ENCODE data around the gene RNF123. TPM values are rescaled to one million over a fixed set of nuclear protein-coding genes. Genes with fewer than 3 reads are reported as not detected.
A peak's percentile ranks its signal among the peaks of the same experiment; 100 is the strongest.

RNF123 gene
- total and polyA plus RNA-seq, 2 experiments from 2014 or later, result 14.6 to 32.5 TPM

DNA sequence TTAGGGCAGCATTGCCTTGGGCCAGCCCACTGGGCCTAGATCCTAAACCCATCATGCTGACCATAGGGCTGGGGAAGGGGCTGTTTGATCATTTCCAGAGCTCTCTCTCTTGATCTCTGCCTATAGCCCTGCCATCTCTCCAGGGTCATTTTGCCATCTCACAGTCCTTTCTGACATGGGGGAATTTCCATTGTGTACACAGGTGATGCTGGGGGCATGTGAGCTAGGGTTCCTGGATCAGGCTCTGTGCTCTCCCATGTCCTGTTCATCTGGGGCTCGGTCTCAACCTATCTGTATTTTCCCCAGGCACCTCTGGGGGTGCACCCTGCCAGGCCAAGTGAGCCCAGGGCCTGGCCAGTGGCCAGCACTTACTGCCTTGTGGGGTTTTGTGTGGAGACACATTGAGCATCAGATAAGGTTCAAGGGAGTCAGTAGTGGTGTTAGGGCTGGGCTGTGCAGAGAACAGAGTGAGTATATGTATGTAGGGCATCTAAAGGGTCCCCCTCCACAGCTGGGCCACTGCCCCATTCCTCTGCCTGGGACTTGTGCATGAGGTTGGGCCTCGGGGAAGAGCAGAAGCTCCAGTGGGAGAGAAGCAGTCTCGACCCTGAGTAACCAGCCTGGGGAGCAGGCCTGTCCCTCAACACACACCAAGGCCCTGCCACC is 40.9 kb upstream of the RNF123 start (continued):
- TF ChIP-seq, protein P1, sequence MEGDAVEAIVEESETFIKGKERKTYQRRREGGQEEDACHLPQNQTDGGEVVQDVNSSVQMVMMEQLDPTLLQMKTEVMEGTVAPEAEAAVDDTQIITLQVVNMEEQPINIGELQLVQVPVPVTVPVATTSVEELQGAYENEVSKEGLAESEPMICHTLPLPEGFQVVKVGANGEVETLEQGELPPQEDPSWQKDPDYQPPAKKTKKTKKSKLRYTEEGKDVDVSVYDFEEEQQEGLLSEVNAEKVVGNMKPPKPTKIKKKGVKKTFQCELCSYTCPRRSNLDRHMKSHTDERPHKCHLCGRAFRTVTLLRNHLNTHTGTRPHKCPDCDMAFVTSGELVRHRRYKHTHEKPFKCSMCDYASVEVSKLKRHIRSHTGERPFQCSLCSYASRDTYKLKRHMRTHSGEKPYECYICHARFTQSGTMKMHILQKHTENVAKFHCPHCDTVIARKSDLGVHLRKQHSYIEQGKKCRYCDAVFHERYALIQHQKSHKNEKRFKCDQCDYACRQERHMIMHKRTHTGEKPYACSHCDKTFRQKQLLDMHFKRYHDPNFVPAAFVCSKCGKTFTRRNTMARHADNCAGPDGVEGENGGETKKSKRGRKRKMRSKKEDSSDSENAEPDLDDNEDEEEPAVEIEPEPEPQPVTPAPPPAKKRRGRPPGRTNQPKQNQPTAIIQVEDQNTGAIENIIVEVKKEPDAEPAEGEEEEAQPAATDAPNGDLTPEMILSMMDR (conservative IDR thresholded peaks at IDR 0.05; ENCODE audit: low read depth in 2 of 2), result no peak
- TF ChIP-seq, protein P2, sequence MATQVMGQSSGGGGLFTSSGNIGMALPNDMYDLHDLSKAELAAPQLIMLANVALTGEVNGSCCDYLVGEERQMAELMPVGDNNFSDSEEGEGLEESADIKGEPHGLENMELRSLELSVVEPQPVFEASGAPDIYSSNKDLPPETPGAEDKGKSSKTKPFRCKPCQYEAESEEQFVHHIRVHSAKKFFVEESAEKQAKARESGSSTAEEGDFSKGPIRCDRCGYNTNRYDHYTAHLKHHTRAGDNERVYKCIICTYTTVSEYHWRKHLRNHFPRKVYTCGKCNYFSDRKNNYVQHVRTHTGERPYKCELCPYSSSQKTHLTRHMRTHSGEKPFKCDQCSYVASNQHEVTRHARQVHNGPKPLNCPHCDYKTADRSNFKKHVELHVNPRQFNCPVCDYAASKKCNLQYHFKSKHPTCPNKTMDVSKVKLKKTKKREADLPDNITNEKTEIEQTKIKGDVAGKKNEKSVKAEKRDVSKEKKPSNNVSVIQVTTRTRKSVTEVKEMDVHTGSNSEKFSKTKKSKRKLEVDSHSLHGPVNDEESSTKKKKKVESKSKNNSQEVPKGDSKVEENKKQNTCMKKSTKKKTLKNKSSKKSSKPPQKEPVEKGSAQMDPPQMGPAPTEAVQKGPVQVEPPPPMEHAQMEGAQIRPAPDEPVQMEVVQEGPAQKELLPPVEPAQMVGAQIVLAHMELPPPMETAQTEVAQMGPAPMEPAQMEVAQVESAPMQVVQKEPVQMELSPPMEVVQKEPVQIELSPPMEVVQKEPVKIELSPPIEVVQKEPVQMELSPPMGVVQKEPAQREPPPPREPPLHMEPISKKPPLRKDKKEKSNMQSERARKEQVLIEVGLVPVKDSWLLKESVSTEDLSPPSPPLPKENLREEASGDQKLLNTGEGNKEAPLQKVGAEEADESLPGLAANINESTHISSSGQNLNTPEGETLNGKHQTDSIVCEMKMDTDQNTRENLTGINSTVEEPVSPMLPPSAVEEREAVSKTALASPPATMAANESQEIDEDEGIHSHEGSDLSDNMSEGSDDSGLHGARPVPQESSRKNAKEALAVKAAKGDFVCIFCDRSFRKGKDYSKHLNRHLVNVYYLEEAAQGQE (IDR thresholded peaks at IDR 0.05; ENCODE audit: unreplicated experiment), result no peak
- TF ChIP-seq EZH2 (IDR thresholded peaks at IDR 0.05; ENCODE audit: low read depth, unreplicated experiment) (no peak), JUNB (IDR thresholded peaks at IDR 0.05; ENCODE audit: unreplicated experiment) (no peak), STAT1 (IDR thresholded peaks at IDR 0.05; ENCODE audit: unreplicated experiment) (no peak), ZNF114 (CRISPR knock-in tag; IDR thresholded peaks at IDR 0.05) (no peak)
- TF ChIP-seq, protein P3, sequence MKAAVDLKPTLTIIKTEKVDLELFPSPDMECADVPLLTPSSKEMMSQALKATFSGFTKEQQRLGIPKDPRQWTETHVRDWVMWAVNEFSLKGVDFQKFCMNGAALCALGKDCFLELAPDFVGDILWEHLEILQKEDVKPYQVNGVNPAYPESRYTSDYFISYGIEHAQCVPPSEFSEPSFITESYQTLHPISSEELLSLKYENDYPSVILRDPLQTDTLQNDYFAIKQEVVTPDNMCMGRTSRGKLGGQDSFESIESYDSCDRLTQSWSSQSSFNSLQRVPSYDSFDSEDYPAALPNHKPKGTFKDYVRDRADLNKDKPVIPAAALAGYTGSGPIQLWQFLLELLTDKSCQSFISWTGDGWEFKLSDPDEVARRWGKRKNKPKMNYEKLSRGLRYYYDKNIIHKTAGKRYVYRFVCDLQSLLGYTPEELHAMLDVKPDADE (IDR thresholded peaks at IDR 0.05), result no peak

DNA sequence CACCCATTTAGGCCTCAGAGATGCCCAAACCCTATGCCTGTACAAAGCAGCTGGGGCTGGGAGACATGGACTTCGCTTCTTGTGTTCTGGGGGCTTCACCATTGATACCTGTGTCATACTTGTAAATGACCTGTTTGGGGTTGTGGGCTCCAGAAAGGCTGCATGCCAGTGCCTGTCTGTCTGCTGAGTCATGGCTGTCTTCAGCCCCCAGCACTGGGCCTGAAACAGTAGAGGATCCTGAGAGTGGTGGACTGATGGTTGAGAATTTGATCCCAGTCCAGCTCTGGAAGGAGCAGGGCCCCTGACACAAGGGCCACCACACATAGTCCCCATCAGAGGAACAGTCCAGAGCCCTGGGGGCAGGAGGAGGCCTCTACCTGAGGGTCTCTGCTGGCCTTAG is 39.8 kb upstream of the RNF123 start:
- Histone ChIP-seq H2AFZ (no peak overlapping the region), H3F3A (replicated peaks; ENCODE audit: low read depth) (no peaks in the 10 kb centered on the region), H3K4me2 (no peak overlapping the region), H4K20me1 (replicated peaks; ENCODE audit: insufficient read depth) (no peaks in the 10 kb centered on the region), H3K9me2 (ENCODE audit: insufficient read depth) (no peaks in the 10 kb centered on the region), H3K4me3 (no peak overlapping the region), H3K4me1 (ENCODE audit: insufficient read depth) (no peaks in the 10 kb centered on the region), H3K27me3 (ENCODE audit: insufficient read depth) (no peaks in the 10 kb centered on the region), H3K36me3 (ENCODE audit: insufficient read depth) (no peaks in the 10 kb centered on the region), H3K27ac (ENCODE audit: low read depth) (no peak overlapping the region), H3K79me2 (replicated peaks; ENCODE audit: insufficient read depth) (no peaks in the 10 kb centered on the region)
- peaks cover 11% of the 10 kb centered on the region for H3K27me3 Mint-ChIP-seq (ENCODE audit: insufficient read depth, low read depth, poor library complexity)
- H3K9me3 Mint-ChIP-seq, result no peaks in the 10 kb centered on the region
- no peak for DNase-seq (ENCODE audit: low spot score)
- ATAC-seq, result no peak
- H3K4me3 Mint-ChIP-seq, result no peak overlapping the region
- H3K36me3 Mint-ChIP-seq (ENCODE audit: low read depth), result no peaks in the 10 kb centered on the region; the same call in 2 of the 3 replicates
- peaks cover 4% of the 10 kb centered on the region; the same call in 1 of the 3 replicates for H3K4me1 Mint-ChIP-seq
- 0 out of 2 replicates have a peak overlapping the region, but pooled peaks have one; percentile 62 for H3K27ac Mint-ChIP-seq
- TF ChIP-seq POLR2AphosphoS5 (IDR thresholded peaks at IDR 0.05; ENCODE audit: low read depth) (no peak), ZNF331 (CRISPR knock-in tag; IDR thresholded peaks at IDR 0.05; ENCODE audit: low read depth) (no peak), EZH2phosphoT487 (IDR thresholded peaks at IDR 0.05; ENCODE audit: unreplicated experiment) (no peak), CREB1 (CRISPR knock-in tag; IDR thresholded peaks at IDR 0.05; ENCODE audit: low read depth) (no peak)
- TF ChIP-seq, protein P3 (IDR thresholded peaks at IDR 0.05), result no peak
- TF ChIP-seq, protein P2 (IDR thresholded peaks at IDR 0.05; ENCODE audit: unreplicated experiment), result no peak

Measured in GM23338 (cell line).